Renal cortex interstitium (tissue), 15 donors: ENCODE measurements around the gene TATDN3. TPM values are rescaled to one million over a fixed set of nuclear protein-coding genes. Genes with fewer than 3 reads are reported as not detected.

Experiments used
- DNase-seq, 11 donors: peaks; one replicate each; pipeline ENCODE4 v3.0.0-alpha.2; 2013; ENCODE audit warnings: low read depth in 9 of 11, low spot score in 4 of 11; ENCODE audit errors: extremely low read depth in 1 of 11
- long read RNA-seq, 16 experiments: transcript quantifications; one replicate each; lab custom pipeline, GENCODE V29; 2026
- polyA plus RNA-seq, 3 donors: library from polyadenylated mRNA; unstranded; fragments of 120-200 nt; gene quantifications; one replicate each; pipeline ENCODE4 v1.2.1, GENCODE V29; 2013; ENCODE audit not compliant: insufficient read length in 3 of 3

The TATDN3 gene, protein sequence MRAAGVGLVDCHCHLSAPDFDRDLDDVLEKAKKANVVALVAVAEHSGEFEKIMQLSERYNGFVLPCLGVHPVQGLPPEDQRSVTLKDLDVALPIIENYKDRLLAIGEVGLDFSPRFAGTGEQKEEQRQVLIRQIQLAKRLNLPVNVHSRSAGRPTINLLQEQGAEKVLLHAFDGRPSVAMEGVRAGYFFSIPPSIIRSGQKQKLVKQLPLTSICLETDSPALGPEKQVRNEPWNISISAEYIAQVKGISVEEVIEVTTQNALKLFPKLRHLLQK
- 10 to 100 TPM; 16.8 to 23.8 (median 22.6) TPM for polyA plus RNA-seq
- long read RNA-seq, donor 1, partial matches to known transcripts = 0 of 5 reads
- long read RNA-seq, donor 1, other reads (novel, unspliced or antisense) = 0 of 5 reads
- long read RNA-seq, donor 2, partial matches to known transcripts = 0 of 3 reads
- long read RNA-seq, donor 2, other reads (novel, unspliced or antisense) = 0 of 3 reads
- long read RNA-seq, donor 3, transcript TATDN3-201 (10 exons, 2,321 nt) = major isoform, 6 of 13 reads
- long read RNA-seq, donor 3, transcript TATDN3-202 (10 exons, 2,389 nt) = minor isoform, 5 of 13 reads
- long read RNA-seq, donor 3, partial matches to known transcripts = 0 of 13 reads
- long read RNA-seq, donor 3, other reads (novel, unspliced or antisense) = 0 of 13 reads
- long read RNA-seq, donor 4, partial matches to known transcripts = 0 of 4 reads
- long read RNA-seq, donor 4, other reads (novel, unspliced or antisense) = 0 of 4 reads
- long read RNA-seq, donor 5 = 0 reads
- long read RNA-seq, donor 6, partial matches to known transcripts = 0 of 2 reads
- long read RNA-seq, donor 6, other reads (novel, unspliced or antisense) = 0 of 2 reads
- long read RNA-seq, donor 7, partial matches to known transcripts = 0 of 3 reads
- long read RNA-seq, donor 7, other reads (novel, unspliced or antisense) = 0 of 3 reads
- long read RNA-seq, donor 8, transcript TATDN3-201 (10 exons, 2,321 nt) = major isoform, 6 of 13 reads
- long read RNA-seq, donor 8, partial matches to known transcripts = 0 of 13 reads
- long read RNA-seq, donor 8, other reads (novel, unspliced or antisense) = 0 of 13 reads
- long read RNA-seq, donor 9, partial matches to known transcripts = 0 of 3 reads
- long read RNA-seq, donor 9, other reads (novel, unspliced or antisense) = 0 of 3 reads
- long read RNA-seq, donor 10, transcript TATDN3-202 (10 exons, 2,389 nt) = major isoform, 7 of 10 reads
- long read RNA-seq, donor 10, partial matches to known transcripts = 0 of 10 reads
- long read RNA-seq, donor 10, other reads (novel, unspliced or antisense) = 0 of 10 reads
- long read RNA-seq, donor 11, partial matches to known transcripts = 0 of 4 reads
- long read RNA-seq, donor 11, other reads (novel, unspliced or antisense) = 0 of 4 reads
- long read RNA-seq, donor 12, partial matches to known transcripts = 0 of 4 reads
- long read RNA-seq, donor 12, other reads (novel, unspliced or antisense) = 0 of 4 reads
- long read RNA-seq, donor 13, transcript TATDN3-202 (10 exons, 2,389 nt) = major isoform, 6 of 21 reads
- long read RNA-seq, donor 13, partial matches to known transcripts = 10 of 21 reads
- long read RNA-seq, donor 13, other reads (novel, unspliced or antisense) = 0 of 21 reads
- long read RNA-seq, donor 14, transcript TATDN3-202 (10 exons, 2,389 nt) = major isoform, 5 of 9 reads
- long read RNA-seq, donor 14, partial matches to known transcripts = 0 of 9 reads
- long read RNA-seq, donor 14, other reads (novel, unspliced or antisense) = 0 of 9 reads
- long read RNA-seq, donor 15, partial matches to known transcripts = 0 of 2 reads
- long read RNA-seq, donor 15, other reads (novel, unspliced or antisense) = 0 of 2 reads
- long read RNA-seq, donor 16, partial matches to known transcripts = 0 of 11 reads
- long read RNA-seq, donor 16, other reads (novel, unspliced or antisense) = 0 of 11 reads

DNA sequence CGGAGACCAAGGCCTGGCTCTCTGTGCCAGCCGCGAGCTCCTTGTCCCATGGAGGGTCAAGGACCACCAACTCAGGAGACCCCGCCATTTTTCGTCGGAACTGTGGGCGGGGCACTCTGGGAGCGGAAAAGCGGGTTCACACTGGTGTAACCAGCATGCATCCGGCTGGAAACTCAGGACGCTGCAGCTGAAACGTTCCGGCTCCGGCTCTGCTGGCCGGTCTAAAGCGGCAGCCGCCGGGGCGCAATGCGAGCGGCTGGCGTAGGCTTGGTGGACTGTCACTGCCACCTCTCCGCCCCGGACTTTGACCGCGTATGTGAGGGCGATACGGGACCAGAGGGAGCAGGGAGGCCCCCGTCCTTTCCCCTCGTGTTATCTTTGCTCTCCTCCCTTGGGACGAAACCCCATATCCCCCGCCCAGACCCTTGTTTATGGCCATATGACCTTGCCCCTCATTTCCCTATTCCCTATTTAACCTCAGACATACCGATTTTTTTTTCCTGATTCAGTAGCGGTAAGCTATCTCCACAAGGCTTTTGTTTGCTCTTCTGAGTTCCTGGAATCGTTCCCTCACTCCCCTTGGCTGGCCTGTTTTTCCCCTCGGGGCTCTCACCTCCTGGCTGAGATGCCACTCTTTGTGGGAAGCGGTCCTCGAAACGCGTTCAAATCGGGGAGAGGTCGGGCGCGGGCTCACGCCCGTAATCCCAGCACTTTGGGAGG is at the start of gene TATDN3, which contains the start of gene NSL1:
Gene TATDN3 (plus strand): TSS at position 219 of the 720 bp plus-strand sequence. CDS start 28 bp downstream, at position 247.
Gene NSL1 (minus strand): TSS at position 102 of the 720 bp plus-strand sequence. CDS start 14 bp downstream, at position 88.
- DNase-seq = peak; percentile 87 to 98 (median 95)

DNA sequence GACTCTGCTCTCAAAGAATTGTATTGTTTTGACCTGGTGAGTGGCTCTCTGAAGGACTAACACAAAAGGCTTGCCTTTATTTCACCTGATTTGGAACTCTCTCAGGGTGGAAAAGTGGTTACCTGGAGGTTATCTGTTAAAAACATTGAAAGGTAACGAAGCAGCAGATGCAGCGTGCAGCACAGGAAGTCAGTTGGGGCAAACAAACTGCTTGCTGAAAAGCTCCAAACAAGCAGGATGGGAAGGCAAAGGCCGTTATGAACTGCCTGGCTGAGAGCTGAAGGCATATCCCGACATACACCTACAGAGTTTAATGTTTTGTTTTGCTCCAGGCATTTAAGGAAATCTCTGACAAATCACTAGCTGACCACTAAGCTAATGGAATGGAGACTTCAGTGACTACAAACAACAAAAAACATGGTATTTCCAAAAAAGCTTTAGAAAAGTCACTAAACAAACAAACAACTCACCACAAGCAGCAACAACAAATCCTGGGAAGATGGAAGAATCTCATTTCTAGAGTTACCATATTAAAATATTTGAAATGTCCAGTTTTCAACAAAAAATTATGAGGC is 47.7 kb upstream of the TATDN3 start:
- DNase-seq = no peak

DNA sequence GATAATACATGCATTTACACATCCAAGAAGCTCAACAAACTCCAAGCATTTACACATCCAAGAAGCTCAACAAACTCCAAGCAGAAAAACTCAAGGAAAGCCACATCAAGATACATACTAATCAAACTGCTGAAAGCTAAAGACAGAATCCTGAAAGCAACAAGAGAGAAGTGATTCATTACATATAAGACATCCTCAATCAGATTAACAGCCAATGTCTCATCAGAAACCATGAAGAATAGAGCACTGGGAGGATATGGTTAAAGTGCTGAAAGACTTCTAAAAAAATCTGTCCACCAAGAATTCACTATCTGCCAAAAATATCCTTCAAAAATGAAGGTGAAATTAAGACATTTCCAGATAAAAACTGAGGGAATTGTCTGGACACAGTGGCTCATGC is 46.4 kb upstream of the TATDN3 start:
- no peak for DNase-seq

DNA sequence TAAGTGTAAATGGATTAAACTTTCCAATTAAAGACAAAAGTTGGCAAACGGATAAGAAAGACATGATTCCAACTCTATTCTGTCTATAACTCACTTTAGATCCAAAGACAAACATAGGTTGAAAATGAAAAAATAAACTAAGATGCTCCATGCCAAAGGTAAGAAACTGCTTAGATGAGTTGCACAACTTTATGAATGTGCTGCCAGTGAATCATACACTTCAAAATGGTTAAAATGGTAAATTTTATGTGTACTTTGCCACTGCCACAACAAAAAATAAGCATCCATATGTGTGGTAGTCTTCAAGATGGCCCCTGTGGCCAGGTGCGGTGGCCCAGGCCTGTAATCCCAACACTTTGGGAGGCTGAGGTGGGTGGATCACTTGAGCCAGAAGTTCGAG is 45.1 kb upstream of the TATDN3 start:
- DNase-seq = no peak

DNA sequence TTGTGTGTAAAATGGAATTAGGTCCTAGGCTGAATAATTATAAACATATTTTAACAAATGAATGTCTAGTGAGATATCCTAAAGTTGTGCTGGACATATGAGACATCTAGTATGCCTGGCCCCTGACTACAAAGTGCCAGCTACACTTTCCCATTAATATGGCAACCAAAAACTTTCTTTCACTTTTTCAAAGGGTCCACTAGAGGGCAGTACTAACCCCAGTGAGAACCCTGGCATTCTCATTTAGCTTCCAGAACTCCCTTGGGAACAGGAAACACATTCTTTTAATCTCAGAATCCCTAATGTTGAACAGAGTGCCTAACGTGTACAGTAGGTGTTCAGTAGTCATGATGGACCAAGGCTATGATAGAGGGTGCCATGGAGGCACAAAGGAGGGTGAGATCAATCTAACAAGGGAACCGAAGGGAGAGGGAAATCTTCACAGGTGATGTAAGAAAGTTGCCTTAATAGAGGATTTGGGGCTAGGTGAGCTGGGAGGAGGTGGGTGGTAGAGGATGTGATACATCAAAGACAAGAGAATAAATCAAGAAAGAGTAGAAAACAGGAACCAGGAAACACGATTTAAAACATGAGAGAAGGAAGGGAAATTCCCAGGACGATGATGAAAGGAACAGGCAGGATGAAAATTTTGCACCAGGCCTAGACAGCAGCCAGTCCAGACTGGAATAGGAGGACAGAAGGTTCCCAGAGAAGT is 41.7 kb upstream of the TATDN3 start:
- peak; percentile 25 to 55 (median 33) for DNase-seq

DNA sequence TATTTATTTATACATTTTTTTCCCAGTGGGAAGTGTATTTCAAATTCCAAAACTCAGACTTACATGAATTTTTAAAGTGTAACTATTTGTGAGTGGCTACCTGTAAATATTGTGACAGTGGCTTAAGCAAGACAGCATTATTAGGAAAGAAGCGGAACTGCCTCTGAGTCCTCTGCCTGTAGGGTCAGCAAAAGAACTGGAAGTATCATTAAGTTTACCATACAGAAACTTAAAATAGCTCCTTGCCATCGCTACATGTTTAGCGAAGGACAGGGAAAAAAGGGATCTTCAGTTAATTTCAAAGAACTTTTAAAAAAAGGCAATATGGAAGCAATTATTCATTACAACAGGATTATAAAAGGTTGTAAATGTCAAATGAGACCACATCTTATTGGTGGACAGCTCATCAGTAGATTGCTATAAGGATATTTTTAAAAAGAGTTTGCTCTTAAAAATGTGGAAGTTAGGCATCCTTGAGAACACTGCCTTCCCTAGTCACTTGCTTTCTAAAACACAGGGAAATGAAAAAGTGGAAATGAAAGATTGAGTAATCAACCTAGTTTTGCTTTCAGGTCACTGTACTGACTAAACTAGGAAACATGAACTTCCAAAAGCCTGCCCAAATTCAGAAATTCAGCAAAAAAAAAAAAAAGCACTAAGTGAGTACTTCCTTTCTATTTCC is 39.3 kb upstream of the TATDN3 start:
- DNase-seq = no peak

DNA sequence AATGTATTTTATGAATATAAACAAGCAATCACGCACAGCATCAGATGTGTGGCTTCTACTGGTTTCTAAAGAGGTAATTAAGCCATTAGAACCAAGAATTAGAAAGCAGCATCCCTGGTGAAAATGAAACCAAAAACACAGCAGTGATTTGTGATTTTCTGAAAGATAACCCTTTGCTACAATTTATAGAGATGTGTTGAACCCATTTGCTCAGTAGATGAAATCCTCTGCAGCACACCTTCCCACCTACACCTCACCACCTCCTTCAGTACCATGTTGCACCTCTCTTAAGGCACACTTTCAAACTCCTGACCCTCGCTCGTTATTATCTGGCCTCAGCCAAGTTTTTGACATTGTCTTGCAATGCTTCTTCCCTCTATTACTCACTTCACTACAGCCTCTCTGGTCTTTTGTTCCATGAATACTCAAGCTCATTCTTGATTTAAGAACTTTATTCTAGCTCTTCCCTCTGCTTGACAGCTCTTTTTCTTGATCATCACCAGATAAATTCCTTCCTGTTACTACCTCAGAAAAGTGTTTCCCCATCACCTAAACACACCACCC is 38.7 kb upstream of the TATDN3 start:
- no peak for DNase-seq

DNA sequence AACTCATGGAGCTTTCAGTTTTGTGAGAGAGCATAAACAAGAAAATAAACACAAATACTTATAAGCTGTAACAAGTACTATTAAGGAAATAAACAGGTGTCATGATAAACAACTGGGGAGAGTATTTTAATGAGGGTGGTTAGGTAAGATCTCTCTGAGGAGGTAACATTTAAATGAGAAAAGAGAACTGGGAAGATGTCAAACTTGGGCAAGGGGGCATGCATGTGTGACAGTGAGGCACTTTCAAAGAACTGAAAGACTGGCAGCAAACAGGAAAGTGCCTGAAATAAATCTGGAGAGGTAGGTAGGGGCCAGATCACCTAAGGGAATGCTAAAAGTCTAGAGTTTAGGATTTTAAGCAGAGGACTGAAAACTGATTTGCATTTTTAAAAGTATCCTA is 37.9 kb upstream of the TATDN3 start:
- DNase-seq = no peak

DNA sequence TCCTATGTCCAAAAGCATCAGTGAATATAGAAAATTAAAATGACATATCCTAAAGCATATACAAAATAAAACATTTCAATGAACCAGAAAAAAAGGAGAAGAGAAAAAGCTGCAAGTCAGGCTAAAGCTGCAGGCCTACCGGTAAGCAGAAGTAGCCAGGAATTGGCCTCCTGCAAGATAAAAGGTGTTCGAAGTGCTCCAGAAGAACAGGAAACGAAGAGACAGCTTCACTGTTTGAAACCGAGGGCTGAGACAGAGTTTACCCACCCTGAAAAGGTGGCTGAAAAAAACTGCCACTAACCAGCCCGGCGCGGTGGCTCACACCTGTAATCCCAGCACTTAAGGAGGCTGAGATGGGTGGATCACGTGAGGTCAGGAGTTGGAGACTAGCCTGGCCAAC is 37.5 kb upstream of the TATDN3 start:
- no peak for DNase-seq

DNA sequence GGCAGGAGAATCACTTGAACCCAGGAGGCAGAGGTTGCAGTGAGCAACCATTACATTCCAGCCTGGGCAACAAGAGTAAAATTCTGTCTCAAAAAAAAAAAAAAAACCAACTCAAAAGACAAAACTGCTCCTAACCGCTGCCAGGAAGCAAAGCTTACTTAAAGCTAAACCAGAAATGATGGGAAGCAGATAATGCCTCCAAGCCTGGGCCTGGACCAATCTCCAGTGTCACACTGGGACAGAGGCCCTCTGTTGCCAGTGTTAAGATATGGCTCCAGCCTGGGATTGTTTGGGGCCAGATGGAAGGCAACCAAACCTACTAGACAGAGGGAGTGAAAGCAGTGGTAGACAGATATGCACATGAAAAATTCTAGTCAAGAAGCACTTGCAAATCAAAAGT is 37.0 kb upstream of the TATDN3 start:
- DNase-seq = no peak

DNA sequence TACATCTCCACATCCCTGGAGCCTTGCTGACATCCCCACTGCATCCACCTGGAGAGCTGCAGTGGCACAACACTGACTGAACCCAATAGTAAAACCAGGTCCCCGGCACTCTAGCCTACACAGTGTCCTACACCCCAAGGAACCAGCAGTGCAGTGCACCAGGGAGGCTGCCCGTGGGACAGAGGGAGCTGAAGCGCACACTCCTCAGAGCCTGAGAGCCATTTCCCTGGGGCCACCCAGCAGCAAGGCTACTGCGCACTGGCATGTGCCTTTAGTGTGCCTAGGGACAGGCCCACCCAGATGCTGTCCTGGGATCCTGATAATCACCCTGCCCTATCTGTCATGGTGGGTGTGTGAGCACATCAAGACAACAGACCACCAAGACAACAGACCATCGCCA is 32.0 kb upstream of the TATDN3 start:
- no peak for DNase-seq

DNA sequence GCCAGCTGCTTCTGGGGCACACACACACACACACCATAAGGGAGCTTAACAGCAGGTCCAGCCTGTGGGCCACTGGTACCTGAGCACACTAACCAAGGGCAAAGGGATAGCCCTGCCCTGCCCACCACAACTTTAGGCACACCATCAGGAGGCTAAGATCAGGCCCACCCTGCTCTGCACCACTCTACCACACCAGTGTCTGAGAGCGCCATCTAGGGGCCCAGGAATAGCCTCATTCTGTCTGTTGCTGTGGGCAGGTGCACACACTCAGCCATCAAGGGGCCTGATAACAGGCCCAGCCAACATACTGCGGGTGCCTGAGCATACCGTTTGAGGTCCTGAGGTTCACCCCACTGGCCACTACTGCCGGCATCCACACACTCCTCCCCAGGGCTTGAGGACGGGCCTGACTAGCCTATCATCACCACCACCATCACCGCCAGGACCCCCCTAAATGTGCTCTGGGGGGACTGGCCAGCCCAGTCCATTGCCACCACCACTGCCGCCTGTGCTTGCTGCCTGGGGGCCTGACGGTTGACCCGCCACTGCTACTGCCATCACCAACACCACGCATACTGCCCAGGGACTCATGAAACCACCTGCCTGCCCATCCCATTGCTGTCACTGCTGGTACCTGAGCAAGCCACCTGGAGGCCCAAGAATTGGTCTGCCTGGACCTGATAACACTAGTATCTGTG is 31.4 kb upstream of the TATDN3 start:
- no peak for DNase-seq

DNA sequence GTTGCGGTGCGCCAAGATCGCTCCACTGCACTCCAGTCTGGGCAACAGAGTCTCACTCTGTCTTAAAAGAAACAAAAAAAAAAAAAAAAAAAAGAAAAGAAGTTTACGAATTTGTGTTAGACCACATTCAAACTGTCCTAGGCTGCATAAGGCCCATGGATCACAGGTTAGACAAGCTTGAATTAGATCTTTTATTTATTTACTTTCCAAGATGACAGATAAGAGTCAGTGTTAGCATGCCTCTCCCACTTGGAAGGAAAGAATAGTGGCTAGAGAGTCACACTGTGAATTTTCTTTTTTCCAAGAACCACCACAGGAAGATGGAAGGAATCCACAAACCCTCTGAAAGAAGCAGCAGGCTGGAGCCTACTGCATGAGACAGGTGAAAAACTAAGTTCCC is 29.5 kb upstream of the TATDN3 start:
- no peak for DNase-seq

DNA sequence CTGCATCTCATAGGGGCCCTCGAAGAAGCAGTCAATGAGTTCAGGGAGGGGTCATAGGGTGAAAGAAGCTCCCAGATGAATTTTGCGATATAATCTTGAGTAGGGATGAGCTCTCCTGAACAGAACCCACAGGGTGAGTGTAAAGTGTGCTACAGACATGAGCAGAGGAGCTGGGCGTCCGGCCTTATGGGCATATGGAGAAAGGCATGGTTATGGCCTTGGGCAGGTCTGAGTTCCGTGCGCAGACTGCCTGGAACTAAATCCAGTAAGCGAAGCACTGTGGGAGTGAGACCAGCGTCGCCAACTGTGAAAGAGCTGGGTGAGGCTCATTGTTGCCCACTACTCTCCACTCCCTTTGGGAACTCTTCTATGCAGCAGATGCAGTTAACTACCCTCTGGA is 28.9 kb upstream of the TATDN3 start:
- DNase-seq = no peak
